ENCODE measurements around the gene RASL11A. TPM values are rescaled to one million over a fixed set of nuclear protein-coding genes. Genes with fewer than 3 reads are reported as not detected.

Gene RASL11A
- total and polyA plus RNA-seq, 12 donors, result 3.4 to 28.4 (median 9.2) TPM

GRCh38 chr13:27304611-27305010 is 34.0 kb downstream of the RASL11A start:
- no peak for TF ChIP-seq POLR2A (IDR thresholded peaks at IDR 0.05)
- no peak for TF ChIP-seq CTCF (IDR thresholded peaks at IDR 0.05)
- H3K9me3 ChIP-seq (replicated peaks in 1 of 3), result no peaks in the 10 kb centered on the region
- DNase-seq, result no peak
- no peak overlapping the region for H3K27ac ChIP-seq
- WGBS, 4 donors, result 82 to 97% (median 90%) methylated on average over 2 of the region's 2 CpGs
- no peaks in the 10 kb centered on the region for H3K36me3 ChIP-seq (replicated peaks in 1 of 2)
- no peaks in the 10 kb centered on the region for H3K4me1 ChIP-seq (replicated peaks in 1 of 2)
- H3K4me3 ChIP-seq, result no peak overlapping the region
- H3K27me3 ChIP-seq, result no peaks in the 10 kb centered on the region
- intact Hi-C loops (cut with DNase I), result no loop called here

GRCh38 chr13:27306364-27306763 is 35.7 kb downstream of the RASL11A start:
- Histone ChIP-seq H3K4me1 (replicated peaks in 1 of 2) (no peaks in the 10 kb centered on the region), H3K9me3 (replicated peaks in 1 of 3) (no peaks in the 10 kb centered on the region), H3K27me3 (no peaks in the 10 kb centered on the region), H3K27ac (no peak overlapping the region), H3K4me3 (no peak overlapping the region), H3K36me3 (replicated peaks in 1 of 2) (no peaks in the 10 kb centered on the region)
- 70 to 87% (median 86%) methylated on average over 5 of the region's 5 CpGs for whole genome bisulfite sequencing, 4 donors
- TF ChIP-seq POLR2A (IDR thresholded peaks at IDR 0.05), result no peak
- no peak for TF ChIP-seq CTCF (IDR thresholded peaks at IDR 0.05)
- no peak for DNase-seq
- intact Hi-C loops (cut with DNase I), result no loop called here

- Histone ChIP-seq H3K27ac (no peak overlapping the region), H3K27me3 (no peaks in the 10 kb centered on the region), H3K4me3 (no peak overlapping the region), H3K9me3 (replicated peaks in 1 of 3) (no peaks in the 10 kb centered on the region), H3K4me1 (replicated peaks in 1 of 2) (no peaks in the 10 kb centered on the region), H3K36me3 (replicated peaks in 1 of 2) (no peaks in the 10 kb centered on the region)
- TF ChIP-seq POLR2A (IDR thresholded peaks at IDR 0.05), result no peak
- TF ChIP-seq CTCF (IDR thresholded peaks at IDR 0.05), result no peak
- DNase-seq, result no peak
- WGBS, 4 donors, result 85 to 92% (median 87%) methylated on average over 17 to 19 of the region's 19 CpGs
- intact Hi-C loops (cut with DNase I), result no loop called here
Observed at GRCh38 chr13:27308941-27309340, 38.3 kb downstream of the RASL11A start.

GRCh38 chr13:27309401-27309958 is 38.9 kb downstream of the RASL11A start:
- WGBS, 4 donors, result 59 to 69% (median 66%) methylated on average over 7 of the region's 7 CpGs
- H3K27ac ChIP-seq, result no peak overlapping the region
- H3K9me3 ChIP-seq (replicated peaks in 1 of 3), result no peaks in the 10 kb centered on the region
- H3K4me3 ChIP-seq, result no peak overlapping the region
- intact Hi-C loops (cut with DNase I), result no loop called here
- no peak for DNase-seq
- no peaks in the 10 kb centered on the region for H3K27me3 ChIP-seq
- TF ChIP-seq CTCF (IDR thresholded peaks at IDR 0.05) (no peak), POLR2A (IDR thresholded peaks at IDR 0.05) (no peak)
- H3K4me1 ChIP-seq (replicated peaks in 1 of 2), result no peaks in the 10 kb centered on the region
- H3K36me3 ChIP-seq (replicated peaks in 1 of 2), result no peaks in the 10 kb centered on the region

Measured in adrenal gland (tissue), 12 donors.